H1 (cell line): Measurements from ENCODE around the gene CCL17. TPM values are rescaled to one million over a fixed set of nuclear protein-coding genes. Genes with fewer than 3 reads are reported as not detected.

ENCODE experiments used
- CTCF ChIA-PET: fragments of 300-600 bp; sonication (Branson Sonifier 250); formaldehyde crosslinking; loops from one replicate; lab custom pipeline; 2021; ENCODE audit not compliant: partially characterized antibody; lab: Charles Lee
- POLR2A ChIA-PET: fragments of 300-600 bp; sonication (Branson Sonifier 250); formaldehyde crosslinking; loops from one replicate; lab custom pipeline; 2021; ENCODE audit warnings: inconsistent platforms; ENCODE audit not compliant: partially characterized antibody; lab: Charles Lee
- DNase-seq, 2 experiments: peaks; one replicate each; pipeline versions ENCODE4 v3.0.0 to v3.0.0-alpha.2; 2010 to 2022; ENCODE audit warnings: low spot score in 2 of 2, low read depth in 1 of 2, mixed read lengths in 1 of 2
- FAIRE-seq: peaks from 2 replicates; lab custom pipeline; 2011; peaks lifted over from hg19 to GRCh38; lab: Jason Lieb, UNC
- H2AFZ ChIP-seq: 2 replicates; pipeline ENCODE4 v1.8.1; 2012; ENCODE audit warnings: low read length, inconsistent platforms
- H2AK5ac ChIP-seq: 2 replicates; pipeline ENCODE4 v1.6.1; 2013; ENCODE audit warnings: low read depth, low read length
- H2BK120ac ChIP-seq: replicated peaks from 2 replicates; pipeline ENCODE3; 2013; ENCODE audit warnings: low read depth, low read length, inconsistent platforms
- H2BK12ac ChIP-seq: 2 replicates; pipeline ENCODE4 v1.6.1; 2013; ENCODE audit warnings: low read depth, low read length
- H2BK15ac ChIP-seq: 2 replicates; pipeline ENCODE4 v1.6.1; 2013; ENCODE audit warnings: low read length
- H2BK20ac ChIP-seq: 2 replicates; pipeline ENCODE4 v1.6.1; 2013; ENCODE audit warnings: low read length
- H2BK5ac ChIP-seq: 2 replicates; pipeline ENCODE4 v1.6.1; 2013; ENCODE audit warnings: low read depth, low read length
- H3K14ac ChIP-seq: 2 replicates; pipeline ENCODE4 v1.6.1; 2013; ENCODE audit warnings: inconsistent platforms; ENCODE audit not compliant: insufficient read length
- H3K18ac ChIP-seq: 2 replicates; pipeline ENCODE4 v1.6.1; 2013; ENCODE audit warnings: low read length; ENCODE audit errors: extremely low read depth
- H3K23ac ChIP-seq: 2 replicates; pipeline ENCODE4 v1.6.1; 2013; ENCODE audit warnings: inconsistent platforms; ENCODE audit not compliant: insufficient read length
- H3K23me2 ChIP-seq: 2 replicates; pipeline ENCODE4 v1.6.1; 2013; ENCODE audit warnings: low read depth, low read length
- H3K27ac ChIP-seq: 2 replicates; pipeline ENCODE4 v1.6.1; 2011; ENCODE audit warnings: low read depth, low read length, inconsistent platforms
- H3K27me3 ChIP-seq, 4 experiments: replicated peaks in 1 of 4; 1 replicate in 1 of 4; 2 replicates in 3 of 4; pipeline versions ENCODE4 v1.6.1 to v1.8.1; 2011 to 2013; ENCODE audit warnings: low read length in 3 of 4, mild to moderate bottlenecking in 3 of 4, inconsistent platforms in 2 of 4, mixed read lengths in 2 of 4, moderate library complexity in 1 of 4; ENCODE audit not compliant: control insufficient read depth in 3 of 4, insufficient read depth in 3 of 4; ENCODE audit errors: extremely low read depth in 1 of 4
- H3K36me3 ChIP-seq, 4 experiments: 2 replicates each; pipeline versions ENCODE4 v1.6.1 to v1.8.1; 2011 to 2013; ENCODE audit warnings: mild to moderate bottlenecking in 4 of 4, low read length in 3 of 4, moderate library complexity in 2 of 4, control low read depth in 1 of 4, inconsistent platforms in 1 of 4; ENCODE audit not compliant: insufficient read depth in 4 of 4, control insufficient read depth in 2 of 4
- H3K4ac ChIP-seq: replicated peaks from 2 replicates; pipeline ENCODE3; 2013; ENCODE audit warnings: low read length, low read depth, mixed read lengths, inconsistent platforms; ENCODE audit not compliant: insufficient read length
- H3K4me1 ChIP-seq, 4 experiments: replicated peaks in 1 of 4; 1 replicate in 1 of 4; 2 replicates in 3 of 4; pipeline versions ENCODE4 v1.6.1 to v1.8.1; 2011 to 2013; ENCODE audit warnings: low read length in 3 of 4, inconsistent platforms in 2 of 4, mixed read lengths in 1 of 4; ENCODE audit not compliant: insufficient read depth in 4 of 4, control insufficient read depth in 3 of 4
- H3K4me2 ChIP-seq, 2 experiments: 2 replicates each; pipeline versions ENCODE4 v1.6.1 to v1.8.1; 2011 to 2013; ENCODE audit warnings: low read depth in 2 of 2, low read length in 2 of 2, control low read depth in 1 of 2, inconsistent platforms in 1 of 2, mild to moderate bottlenecking in 1 of 2; ENCODE audit not compliant: insufficient read depth in 1 of 2
- H3K4me3 ChIP-seq, 4 experiments: fragments of 200-600, 300-600 bp in 1 of 4; sonication (generic), shearing (Covaris generic), sonication (Bioruptor Twin) in 1 of 4; 2 replicates each; pipeline versions ENCODE4 v1.5.1 to v1.8.1; 2011 to 2016; ENCODE audit warnings: low read length in 4 of 4, low read depth in 3 of 4, control low read depth in 2 of 4, inconsistent platforms in 2 of 4, mild to moderate bottlenecking in 2 of 4, mixed read lengths in 1 of 4, moderate library complexity in 1 of 4; ENCODE audit not compliant: insufficient read depth in 2 of 4; ENCODE audit errors: extremely low read depth in 1 of 4
- H3K56ac ChIP-seq: replicated peaks from 2 replicates; pipeline ENCODE3; 2013; ENCODE audit warnings: low read depth, mild to moderate bottlenecking, mixed read lengths, low read length, inconsistent platforms; ENCODE audit not compliant: insufficient read length
- H3K79me1 ChIP-seq: 2 replicates; pipeline ENCODE4 v1.6.1; 2013; ENCODE audit warnings: low read depth, low read length, control low read depth
- H3K79me2 ChIP-seq, 2 experiments: 2 replicates each; pipeline versions ENCODE4 v1.6.1 to v1.8.1; 2012 to 2013; ENCODE audit warnings: low read length in 2 of 2, mild to moderate bottlenecking in 2 of 2, inconsistent platforms in 1 of 2; ENCODE audit not compliant: insufficient read depth in 2 of 2, control insufficient read depth in 1 of 2
- H3K9ac ChIP-seq, 4 experiments: replicated peaks in 1 of 4; 1 replicate in 1 of 4; 2 replicates in 3 of 4; pipeline versions ENCODE4 v1.6.1 to v1.8.1; 2011 to 2013; ENCODE audit warnings: low read depth in 3 of 4, low read length in 3 of 4, control low read depth in 2 of 4, mild to moderate bottlenecking in 2 of 4, moderate library complexity in 2 of 4, inconsistent platforms in 1 of 4; ENCODE audit errors: extremely low read depth in 1 of 4
- H3K9me3 ChIP-seq, 2 experiments: 2 replicates each; pipeline versions ENCODE4 v1.6.1 to v1.8.1; 2012 to 2013; ENCODE audit warnings: mild to moderate bottlenecking in 2 of 2, moderate library complexity in 2 of 2, control low read depth in 1 of 2, inconsistent platforms in 1 of 2, low read depth in 1 of 2, low read length in 1 of 2, mixed read lengths in 1 of 2; ENCODE audit not compliant: insufficient read depth in 2 of 2
- H4K20me1 ChIP-seq, 2 experiments: replicated peaks in 1 of 2; 2 replicates each; pipeline versions ENCODE3 to v1.8.1; 2011 to 2013; ENCODE audit warnings: inconsistent platforms in 2 of 2, low read length in 2 of 2, mild to moderate bottlenecking in 1 of 2; ENCODE audit not compliant: insufficient read depth in 2 of 2, control insufficient read depth in 1 of 2
- H4K5ac ChIP-seq: 2 replicates; pipeline ENCODE4 v1.6.1; 2013; ENCODE audit warnings: low read length, low read depth, mixed read lengths, inconsistent platforms; ENCODE audit not compliant: insufficient read length
- H4K8ac ChIP-seq: 2 replicates; pipeline ENCODE4 v1.8.0; 2013; ENCODE audit warnings: mild to moderate bottlenecking, moderate library complexity, low read length, inconsistent platforms; ENCODE audit not compliant: insufficient read depth; ENCODE audit errors: extremely low read depth
- H4K91ac ChIP-seq: replicated peaks from 2 replicates; pipeline ENCODE3; 2013; ENCODE audit warnings: low read length, mixed read lengths, inconsistent platforms; ENCODE audit not compliant: insufficient read length
- CHD2 ChIP-seq: IDR thresholded peaks from 2 replicates; pipeline ENCODE4 v1.6.1; 2012; ENCODE audit warnings: low read length, improper control_type of control experiment
- CREB1 ChIP-seq: IDR thresholded peaks from 2 replicates; pipeline ENCODE4 v1.6.1; 2012; ENCODE audit warnings: inconsistent platforms
- EP300 ChIP-seq, 2 experiments: IDR thresholded peaks; 1 replicate in 1 of 2; 2 replicates in 1 of 2; pipeline ENCODE4 v1.6.1; 2011 to 2012; ENCODE audit warnings: low read depth in 2 of 2, low read length in 2 of 2, mild to moderate bottlenecking in 2 of 2, borderline replicate concordance in 1 of 2, inconsistent platforms in 1 of 2, moderate library complexity in 1 of 2
- HDAC6 ChIP-seq: IDR thresholded peaks from one replicate; pipeline ENCODE4 v1.7.1; 2012; ENCODE audit warnings: low read depth, mild to moderate bottlenecking, inconsistent platforms, low read length, moderate library complexity
- JUND ChIP-seq: IDR thresholded peaks from 2 replicates; pipeline ENCODE4 v1.6.1; 2011; ENCODE audit warnings: mild to moderate bottlenecking, improper control_type of control experiment, low read length
- RNF2 ChIP-seq: fragments of 200-900, 300-1000 bp; sonication (generic); IDR thresholded peaks from 2 replicates; pipeline ENCODE4 v1.7.1; 2016; ENCODE audit warnings: borderline replicate concordance, low read depth, mild to moderate bottlenecking, antibody characterized with exemption, low read length; ENCODE audit not compliant: poor library complexity, severe bottlenecking; ENCODE audit errors: missing control alignments
- SIN3A ChIP-seq, 2 experiments: IDR thresholded peaks in 1 of 2; conservative IDR thresholded peaks in 1 of 2; 2 replicates each; pipeline ENCODE4 v1.6.1; 2011 to 2012; ENCODE audit warnings: low read length in 2 of 2, improper control_type of control experiment in 1 of 2, low read depth in 1 of 2, mild to moderate bottlenecking in 1 of 2
- TAF7 ChIP-seq: optimal IDR thresholded peaks from 2 replicates; pipeline ENCODE3; 2011; ENCODE audit warnings: low read depth, mild to moderate bottlenecking, inconsistent platforms, low read length, moderate library complexity, borderline replicate concordance
- TEAD4 ChIP-seq: IDR thresholded peaks from 2 replicates; pipeline ENCODE4 v1.6.1; 2012; ENCODE audit warnings: low read depth, low read length, inconsistent platforms, mixed read lengths
- WGBS, 2 experiments: shearing (Covaris generic) in 1 of 2; methylation state at CpG; one replicate each; pipeline versions ENCODE4 v1.1.6 to v1.1.7; 2013 to 2015; ENCODE audit warnings: low lambda C conversion rate in 2 of 2, mixed read lengths in 2 of 2, inconsistent platforms in 1 of 2, low coverage in 1 of 2, missing lambda C conversion rate in 1 of 2; ENCODE audit not compliant: insufficient replicate concordance in 2 of 2, insufficient coverage in 1 of 2, insufficient read length in 1 of 2; ENCODE audit errors: extremely low coverage in 1 of 2, missing lambda C conversion rate in 1 of 2; 5-methylcytosine and 5-hydroxymethylcytosine counted together
- long read RNA-seq, 2 experiments: library from RNA in 1 of 2; library from capped mRNA in 1 of 2; stranded (forward); transcript quantifications; one replicate each; pipeline ENCODE4 v2.0.0, GENCODE V29; 2021; ENCODE audit warnings: inconsistent platforms in 1 of 2
- polyA minus RNA-seq, 3 experiments: library from RNA; depleted of rRNA, polyadenylated mRNA; stranded (reverse); fragments of >200 nt; gene quantifications; 1 replicate in 2 of 3; 2 replicates in 1 of 3; pipeline ENCODE4 v1.2.3, GENCODE V29; 2011
- polyA plus RNA-seq, 7 experiments: library from polyadenylated mRNA; depleted of rRNA in 3 of 7; stranded (reverse) in 5 of 7; unstranded in 2 of 7; fragments of >200 nt in 5 of 7; fragments of 200-250 nt in 2 of 7; gene quantifications; 1 replicate in 5 of 7; 2 replicates in 1 of 7; 4 replicates in 1 of 7; pipeline versions ENCODE4 v1.2.1 to v1.2.3, GENCODE V29; 2011 to 2013; ENCODE audit warnings: missing spikeins in 2 of 7, mixed read lengths in 2 of 7
- total RNA-seq: library from RNA; stranded (reverse); fragmentation: NEBNext Ultra II Directional; extraction: Animal tissue kit (Norgen Biotek cat#: 25700); gene quantifications from 2 replicates; pipeline ENCODE4 v1.2.1, GENCODE V29; 2021

CCL17 gene
- not detected in 2 replicates for total RNA-seq
- not detected in 2 replicates for polyA plus RNA-seq (2011; rRNA removed)
- not detected for polyA plus RNA-seq (2011; cell fraction: cytosol; rRNA removed)
- polyA plus RNA-seq (2011; cell fraction: nucleus; rRNA removed) = not detected
- 0.38 TPM in 1 of 4 replicates, not detected in the others for polyA plus RNA-seq (2012, experiment 1 of 2)
- polyA plus RNA-seq (2012, experiment 2 of 2) = not detected
- not detected for polyA plus RNA-seq (2013, experiment 1 of 2)
- not detected for polyA plus RNA-seq (2013, experiment 2 of 2)
- not detected in 2 replicates for polyA minus RNA-seq (2011; rRNA and poly(A)+ RNA removed)
- polyA minus RNA-seq (2011; cell fraction: cytosol; rRNA and poly(A)+ RNA removed) = not detected
- polyA minus RNA-seq (2011; cell fraction: nucleus; rRNA and poly(A)+ RNA removed) = not detected
- long read RNA-seq, experiment 1 = 0 reads
- long read RNA-seq, experiment 2 = 0 reads

DNA sequence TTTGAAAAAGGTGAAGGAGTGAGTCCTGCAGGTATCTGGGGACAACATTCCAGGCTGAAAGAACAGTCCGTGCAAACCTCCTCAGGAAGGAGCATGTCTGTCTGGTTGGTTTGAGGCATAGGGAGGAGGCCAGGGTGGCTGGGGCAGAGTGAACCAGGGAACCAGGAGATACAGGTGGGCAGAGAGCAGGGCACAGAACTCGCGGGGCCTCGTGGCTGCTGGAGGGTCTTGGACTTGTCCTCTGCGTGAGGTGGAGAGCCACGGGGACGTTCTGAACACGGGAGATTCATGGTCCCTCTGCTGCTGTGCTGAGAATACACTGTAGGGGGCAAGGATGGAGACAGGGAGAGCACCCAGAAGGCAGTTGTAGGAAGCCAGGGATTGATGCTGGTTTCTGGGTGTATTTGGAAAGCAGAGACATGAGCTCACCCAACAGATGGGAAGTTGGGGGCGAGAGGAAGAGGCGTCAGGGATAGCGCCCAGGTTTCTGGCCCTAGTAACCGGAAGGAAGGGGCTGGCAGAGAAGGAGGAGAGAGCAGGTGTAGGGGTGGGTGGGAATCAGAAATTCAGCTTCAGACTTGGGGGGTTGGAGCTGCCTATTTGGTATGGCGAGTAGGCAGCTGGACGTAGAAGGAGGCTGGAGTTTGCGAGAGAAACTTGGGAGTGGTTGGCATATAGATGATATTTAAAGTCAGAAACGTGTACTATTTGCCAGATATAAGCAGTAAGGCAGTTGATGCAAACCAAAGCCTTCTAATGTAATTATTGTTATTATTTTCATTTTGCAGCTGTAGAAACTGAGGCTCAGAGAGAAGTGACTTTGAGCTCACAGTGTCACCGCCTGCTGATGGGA lies at the start of gene CCL17:
CCL17 (plus strand) TSS at position 803 of the 853 bp plus-strand sequence. CDS start 9,166 bp downstream, outside the sequence.
- Histone ChIP-seq H3K36me3 (no peaks in the 10 kb centered on the region), H3K18ac (no peak within 1 kb of the TSS), H3K9me3 (no peaks in the 10 kb centered on the region; a peak in 1 of 4 replicates), H3K23ac (no peak within 1 kb of the TSS), H4K20me1 (peaks cover 0 to 4% of the 10 kb centered on the region in 2 experiments), H2AFZ (no peak within 1 kb of the TSS), H3K4me2 (no peak within 1 kb of the TSS), H4K91ac (no peak within 1 kb of the TSS), H3K79me1 (no peaks in the 10 kb centered on the region), H3K27me3 (no peaks in the 10 kb centered on the region)
- POLR2A ChIA-PET = interaction anchor here (1.8 kb wide), 1 partner anchor 13 kb away, joined by 10 read pairs; no protein-coding TSS in a partner anchor
- no peak for DNase-seq
- CTCF ChIA-PET = interaction anchor here (0.6 to 4.3 kb wide), 10 partner anchors 9 to 328 kb away, joined by 3 to 39 read pairs (median 3); partner anchors contain the start of gene ARL2BP
- TF ChIP-seq CREB1 (no peak), RNF2 (no peak), TAF7 (no peak), SIN3A (conservative IDR thresholded peaks at IDR 0.05 in 1 of 2, IDR thresholded peaks at IDR 0.05 in 1 of 2; ENCODE audit: low read depth in 1 of 2, low read length in 2 of 2) (no peak), TEAD4 (no peak), JUND (no peak), HDAC6 (no peak), EP300 (IDR thresholded peaks at IDR 0.05; ENCODE audit: borderline replicate concordance in 1 of 2, low read depth in 2 of 2, low read length in 2 of 2) (no peak), CHD2 (no peak)
- TF ChIP-seq, all 59 proteins: peak for 0
- Histone ChIP-seq H2BK120ac (no peak within 1 kb of the TSS), H3K14ac (no peak within 1 kb of the TSS), H2BK12ac (no peak within 1 kb of the TSS), H2BK5ac (no peak within 1 kb of the TSS), H3K4ac (no peak within 1 kb of the TSS), H2BK20ac (no peak within 1 kb of the TSS), H4K8ac (no peak within 1 kb of the TSS), H3K4me1 (no peaks in the 10 kb centered on the region), H4K5ac (no peak within 1 kb of the TSS), H2AK5ac (no peak within 1 kb of the TSS), H2BK15ac (no peak within 1 kb of the TSS), H3K79me2 (no peaks in the 10 kb centered on the region), H3K56ac (no peak within 1 kb of the TSS), H3K4me3 (no peak within 1 kb of the TSS), H3K27ac (no peak within 1 kb of the TSS), H3K9ac (no peak within 1 kb of the TSS), H3K23me2 (peaks cover 9% of the 10 kb centered on the region; the same call in 1 of the 2 replicates)
- 89% methylated on average over 17 of the region's 17 CpGs; no CpG with 5 or more reads in 1 of the 2 experiments for WGBS, 2 experiments
- no peak for FAIRE-seq
